K562 (cell line): ENCODE measurements around the gene C3orf52. TPM values are rescaled to one million over a fixed set of nuclear protein-coding genes. Genes with fewer than 3 reads are reported as not detected.

Experiments
- ATAC-seq: fragments of 200-7000 bp; cut with Tn5 transposase; 3 replicates; pipeline ENCODE4 v1.9.1; 2020; ENCODE audit warnings: moderate library complexity
- BruUV-seq: library from RNA; stranded (reverse); fragments of 400-500 nt; replicated peaks from 2 replicates; lab custom pipeline; 2021; lab: Mats Ljungman, UMichigan
- CTCF ChIA-PET: fragments of 300-600 bp; formaldehyde crosslinking; extraction: SDS; loops from one replicate; lab custom pipeline; 2021; ENCODE audit warnings: low intra/inter-chr PET ratio; lab: Yijun Ruan, JAX
- POLR2A ChIA-PET: fragments of 300-600, 350-650 bp; sonication (Branson Sonifier 250); formaldehyde crosslinking; extraction: SDS; loops from one replicate; lab custom pipeline; 2021; ENCODE audit warnings: antibody characterized with exemption, inconsistent platforms; lab: Yijun Ruan, JAX
- DNase-seq, 4 experiments: peaks; one replicate each; pipeline versions ENCODE4 v3.0.0 to v3.0.0-alpha.2; 2011 to 2018; ENCODE audit warnings: low spot score in 3 of 4, mixed read lengths in 3 of 4; ENCODE audit errors: extremely low read depth in 1 of 4
- FAIRE-seq: peaks from 2 replicates; lab custom pipeline; 2011; peaks lifted over from hg19 to GRCh38; lab: Jason Lieb, UNC
- H2AFZ ChIP-seq: 2 replicates; pipeline ENCODE4 v1.6.0; 2011; ENCODE audit warnings: low read depth, low read length, control low read depth, inconsistent platforms
- H3K27ac ChIP-seq: fragments of 200-600 bp; 3 replicates; pipeline ENCODE4 v1.8.0; 2011; ENCODE audit warnings: low read depth, mild to moderate bottlenecking, control low read depth, inconsistent platforms, low read length, moderate library complexity, mixed read lengths; ENCODE audit errors: extremely low read depth
- H3K27me3 ChIP-seq, 2 experiments: fragments of 300-600 bp in 1 of 2; 2 replicates in 1 of 2; 3 replicates in 1 of 2; pipeline versions ENCODE4 v1.6.0 to v1.8.0; 2011; ENCODE audit warnings: inconsistent platforms in 2 of 2, low read length in 2 of 2, mild to moderate bottlenecking in 1 of 2, mixed read lengths in 1 of 2, moderate library complexity in 1 of 2; ENCODE audit not compliant: control insufficient read depth in 2 of 2, insufficient read depth in 2 of 2
- H3K36me3 ChIP-seq: fragments of 300-600 bp; 3 replicates; pipeline ENCODE4 v1.8.0; 2011; ENCODE audit warnings: mild to moderate bottlenecking, low read length, inconsistent platforms; ENCODE audit not compliant: control insufficient read depth, insufficient read depth
- H3K4me1 ChIP-seq, 2 experiments: fragments of 200-600 bp in 1 of 2; replicated peaks in 1 of 2; 2 replicates in 1 of 2; 3 replicates in 1 of 2; pipeline versions ENCODE4 v1.5.1 to v1.8.0; 2011; ENCODE audit warnings: inconsistent platforms in 2 of 2, low read length in 2 of 2, mild to moderate bottlenecking in 1 of 2, mixed read lengths in 1 of 2, moderate library complexity in 1 of 2; ENCODE audit not compliant: control insufficient read depth in 2 of 2, insufficient read depth in 2 of 2
- H3K4me2 ChIP-seq: 2 replicates; pipeline ENCODE4 v1.6.1; 2011; ENCODE audit warnings: low read length, control low read depth, inconsistent platforms, mixed read lengths; ENCODE audit not compliant: insufficient read depth
- H3K4me3 ChIP-seq: fragments of 200-600 bp; sonication (generic), shearing (Covaris generic); 2 replicates; pipeline ENCODE4 v1.5.1; 2016; ENCODE audit warnings: control low read depth, inconsistent platforms
- H3K79me2 ChIP-seq: fragments of 200-600 bp; 3 replicates; pipeline ENCODE4 v1.8.0; 2011; ENCODE audit warnings: low read length, inconsistent platforms; ENCODE audit not compliant: control insufficient read depth, insufficient read depth
- H3K9ac ChIP-seq, 2 experiments: 2 replicates each; pipeline versions ENCODE4 v1.6.0 to v1.6.1; 2011; ENCODE audit warnings: low read depth in 2 of 2, low read length in 2 of 2, control low read depth in 1 of 2, inconsistent platforms in 1 of 2, mild to moderate bottlenecking in 1 of 2, mixed read lengths in 1 of 2; ENCODE audit not compliant: insufficient read depth in 1 of 2
- H3K9me1 ChIP-seq: one replicate; pipeline ENCODE4 v1.6.0; 2011; ENCODE audit warnings: inconsistent platforms, mild to moderate bottlenecking, low read length, moderate library complexity; ENCODE audit not compliant: control insufficient read depth, insufficient read depth
- H3K9me3 ChIP-seq: replicated peaks from 2 replicates; pipeline ENCODE4 v1.5.1; 2011; ENCODE audit warnings: low read depth, low read length, inconsistent platforms; ENCODE audit not compliant: control insufficient read depth, insufficient read depth
- H4K20me1 ChIP-seq: replicated peaks from 2 replicates; pipeline ENCODE4 v1.6.1; 2011; ENCODE audit warnings: low read length, inconsistent platforms, mixed read lengths; ENCODE audit not compliant: control insufficient read depth, insufficient read depth
- ETV1 ChIP-seq: fragments of 450-650 bp; conservative IDR thresholded peaks from 2 replicates; pipeline ENCODE4 v1.6.1; 2016; ENCODE audit warnings: missing genetic modification characterization, control low read depth, low read depth, missing compliant biosample characterization
- PTTG1 ChIP-seq: fragments of 450-650 bp; IDR thresholded peaks from 2 replicates; pipeline ENCODE4 v1.6.1; 2016; ENCODE audit warnings: low read depth, mild to moderate bottlenecking, missing genetic modification characterization, missing compliant biosample characterization
- PYGO2 ChIP-seq: fragments of 450-650 bp; IDR thresholded peaks from 2 replicates; pipeline ENCODE4 v1.6.1; 2016; ENCODE audit warnings: mild to moderate bottlenecking, missing genetic modification characterization, moderate library complexity, missing compliant biosample characterization
- WGBS: fragments of 100-300 bp; shearing (Covaris generic); methylation state at CpG from one replicate; pipeline ENCODE4 v1.1.6; 2016; ENCODE audit warnings: low coverage, mixed read lengths; ENCODE audit not compliant: insufficient coverage; ENCODE audit errors: missing lambda C conversion rate; 5-methylcytosine and 5-hydroxymethylcytosine counted together
- in situ Hi-C: fragments of 300-500 bp; cut with MboI; formaldehyde crosslinking; loops from 4 replicates; pipeline ENCODE4 v1.15.0; 2018; ENCODE audit warnings: inconsistent platforms, mixed read lengths
- intact Hi-C: fragments of 100-400 bp; cut with micrococcal nuclease; formaldehyde crosslinking; loops from 2 replicates; pipeline ENCODE4 v1.14.2; 2022
- polyA plus RNA-seq, 8 experiments: library from polyadenylated mRNA; depleted of rRNA in 4 of 8; stranded (reverse) in 5 of 8; unstranded in 3 of 8; fragments of >200 nt; fragmentation: Nextera tagmentation in 2 of 8; fragmentation: Illumina TruSeq in 1 of 8; extraction: Ambion mirVana in 2 of 8; extraction: Trizol in 1 of 8; gene quantifications; 2 replicates each; pipeline versions ENCODE4 v1.2.1 to v1.2.3, GENCODE V29; 2011 to 2014; ENCODE audit warnings: inconsistent platforms in 1 of 8, missing spikeins in 1 of 8
- total RNA-seq, 7 experiments: library from RNA; depleted of rRNA in 6 of 7; stranded (reverse); fragments of >200 nt in 6 of 7; fragmentation: Illumina TruSeq in 2 of 7; extraction: Trizol in 2 of 7; gene quantifications; 2 replicates each; pipeline versions ENCODE4 v1.2.1 to v1.2.3, GENCODE V29; 2011 to 2021; ENCODE audit warnings: low replicate concordance in 1 of 7
- TF ChIP-seq, protein P1 (sequence below): sonication (generic); formaldehyde crosslinking; IDR thresholded peaks from 2 replicates; pipeline ENCODE4 v1.8.1; 2023; ENCODE audit warnings: mild to moderate bottlenecking, missing genetic modification reagents, moderate library complexity
- TF ChIP-seq, protein P2 (sequence below): fragments of 450-650 bp; formaldehyde crosslinking; IDR thresholded peaks from 2 replicates; pipeline ENCODE4 v1.4.0; 2020; ENCODE audit warnings: mild to moderate bottlenecking, mixed read lengths

Gene C3orf52
- total and polyA plus RNA-seq, 9 of the 15 experiments (the other 6 are each of a cell fraction or from before 2014, with no cell fraction given): 2.8 to 6.1 (median 3.8) TPM

DNA sequence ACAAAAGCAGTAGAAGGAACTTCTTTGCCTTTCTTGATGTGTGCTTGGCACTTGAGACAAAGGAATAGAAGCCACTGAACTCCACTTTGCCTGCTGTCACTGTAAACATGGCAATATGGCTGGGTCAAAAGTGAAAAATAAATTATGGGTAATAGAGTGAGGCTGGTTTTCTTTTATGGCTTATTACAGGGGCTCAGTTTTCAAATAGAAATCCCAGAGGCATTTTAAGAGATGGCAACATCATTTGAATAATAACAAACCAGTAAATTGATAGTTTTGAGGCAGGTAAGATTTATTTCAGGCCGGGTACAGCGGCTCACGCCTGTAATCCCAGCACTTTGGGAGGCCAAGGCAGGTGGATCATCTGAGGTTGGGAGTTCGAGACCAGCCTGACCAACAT lies 2.8 kb downstream of the C3orf52 start (continued):
- TF ChIP-seq, protein P1, sequence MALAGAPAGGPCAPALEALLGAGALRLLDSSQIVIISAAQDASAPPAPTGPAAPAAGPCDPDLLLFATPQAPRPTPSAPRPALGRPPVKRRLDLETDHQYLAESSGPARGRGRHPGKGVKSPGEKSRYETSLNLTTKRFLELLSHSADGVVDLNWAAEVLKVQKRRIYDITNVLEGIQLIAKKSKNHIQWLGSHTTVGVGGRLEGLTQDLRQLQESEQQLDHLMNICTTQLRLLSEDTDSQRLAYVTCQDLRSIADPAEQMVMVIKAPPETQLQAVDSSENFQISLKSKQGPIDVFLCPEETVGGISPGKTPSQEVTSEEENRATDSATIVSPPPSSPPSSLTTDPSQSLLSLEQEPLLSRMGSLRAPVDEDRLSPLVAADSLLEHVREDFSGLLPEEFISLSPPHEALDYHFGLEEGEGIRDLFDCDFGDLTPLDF (CRISPR knock-in tag): no peak
- TF ChIP-seq, protein P2, sequence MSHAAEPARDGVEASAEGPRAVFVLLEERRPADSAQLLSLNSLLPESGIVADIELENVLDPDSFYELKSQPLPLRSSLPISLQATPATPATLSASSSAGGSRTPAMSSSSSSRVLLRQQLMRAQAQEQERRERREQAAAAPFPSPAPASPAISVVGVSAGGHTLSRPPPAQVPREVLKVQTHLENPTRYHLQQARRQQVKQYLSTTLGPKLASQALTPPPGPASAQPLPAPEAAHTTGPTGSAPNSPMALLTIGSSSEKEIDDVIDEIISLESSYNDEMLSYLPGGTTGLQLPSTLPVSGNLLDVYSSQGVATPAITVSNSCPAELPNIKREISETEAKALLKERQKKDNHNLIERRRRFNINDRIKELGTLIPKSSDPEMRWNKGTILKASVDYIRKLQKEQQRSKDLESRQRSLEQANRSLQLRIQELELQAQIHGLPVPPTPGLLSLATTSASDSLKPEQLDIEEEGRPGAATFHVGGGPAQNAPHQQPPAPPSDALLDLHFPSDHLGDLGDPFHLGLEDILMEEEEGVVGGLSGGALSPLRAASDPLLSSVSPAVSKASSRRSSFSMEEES (CRISPR knock-in tag): no peak
- no peak for TF ChIP-seq PYGO2 (tag)
- TF ChIP-seq, all 486 proteins: peak for 0

DNA sequence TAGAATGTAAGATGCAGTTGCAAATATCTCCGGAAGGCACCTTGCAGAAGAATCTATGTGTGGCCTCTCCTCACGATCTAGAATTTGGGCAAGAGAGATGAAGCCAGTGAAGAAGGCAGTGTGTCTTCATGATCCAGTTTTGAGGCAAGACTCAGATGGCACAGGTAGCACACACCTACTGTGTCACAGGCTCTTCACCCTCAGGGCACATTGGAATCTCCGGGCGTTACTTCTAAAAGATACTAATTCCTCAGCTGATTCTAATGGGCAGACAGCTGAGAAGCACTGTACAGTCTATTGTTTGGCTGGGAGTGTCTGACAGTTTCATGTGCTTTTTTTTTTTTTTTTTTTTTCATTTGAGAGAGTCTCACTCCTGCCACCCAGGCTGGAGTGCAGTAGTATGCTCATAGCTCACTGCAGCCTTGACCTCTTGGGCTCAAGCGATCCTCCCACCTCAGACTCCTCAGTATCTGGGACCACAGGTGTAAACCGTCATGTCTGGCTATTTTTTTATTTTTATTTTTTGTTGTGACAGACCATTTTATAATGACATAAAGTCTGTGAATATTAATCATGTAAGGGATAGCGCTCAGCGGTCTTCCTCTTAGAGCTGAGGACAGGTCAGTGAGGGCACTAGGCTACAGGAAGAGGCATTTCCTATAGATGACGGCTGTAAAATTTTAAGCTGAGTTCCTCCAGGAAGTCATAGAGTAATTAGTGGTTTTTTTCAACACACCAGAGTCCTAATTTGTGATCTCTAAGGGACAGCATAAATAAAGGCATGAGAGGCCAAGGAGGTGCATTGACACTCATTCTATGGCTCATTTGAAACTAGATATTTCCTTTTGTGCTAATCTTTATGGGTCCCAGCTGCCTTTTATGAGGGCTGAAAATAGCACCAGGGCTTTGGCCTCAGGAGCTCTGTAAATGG lies 4.0 kb downstream of the C3orf52 start:
- H3K4me1 ChIP-seq: peaks cover 5 to 13% of the 10 kb centered on the region in 2 experiments; a peak in 3 of 5 replicates
- in situ Hi-C loops: no loop called here
- no peaks in the 10 kb centered on the region for H3K9me1 ChIP-seq
- ChIA-PET CTCF (no interaction called here), POLR2A (no interaction called here)
- no peak for ATAC-seq
- BruUV-seq: no TSS peak
- H3K27me3 ChIP-seq: no peaks in the 10 kb centered on the region
- peak; percentile 54; the same call in 1 of the 2 replicates for TF ChIP-seq ETV1
- TF ChIP-seq PTTG1 (tag): no peak
- no peak overlapping the region for H3K27ac ChIP-seq
- no peaks in the 10 kb centered on the region for H4K20me1 ChIP-seq
- DNase-seq: no peak
- no peaks in the 10 kb centered on the region for H3K79me2 ChIP-seq
- intact Hi-C loops: no loop called here
- H3K9me3 ChIP-seq: no peaks in the 10 kb centered on the region
- H3K36me3 ChIP-seq: no peaks in the 10 kb centered on the region
- no peak overlapping the region for H3K4me2 ChIP-seq
- no peak overlapping the region for H3K9ac ChIP-seq
- H3K4me3 ChIP-seq: no peak overlapping the region
- no peak overlapping the region for H2AFZ ChIP-seq
- FAIRE-seq: no peak
- WGBS: 71% methylated on average over 9 of the region's 9 CpGs
